HG02571 (cell line): ENCODE measurements around the gene STOM.
A peak's percentile ranks its signal among the peaks of the same experiment; 100 is the strongest.

Source experiments
- ATAC-seq: cut with Tn5 transposase; IDR thresholded peaks from one replicate; pipeline ENCODE4 v1.9.1; 2021; ENCODE audit warnings: mild to moderate bottlenecking, moderate library complexity; ENCODE audit not compliant: unreplicated experiment

STOM gene

DNA sequence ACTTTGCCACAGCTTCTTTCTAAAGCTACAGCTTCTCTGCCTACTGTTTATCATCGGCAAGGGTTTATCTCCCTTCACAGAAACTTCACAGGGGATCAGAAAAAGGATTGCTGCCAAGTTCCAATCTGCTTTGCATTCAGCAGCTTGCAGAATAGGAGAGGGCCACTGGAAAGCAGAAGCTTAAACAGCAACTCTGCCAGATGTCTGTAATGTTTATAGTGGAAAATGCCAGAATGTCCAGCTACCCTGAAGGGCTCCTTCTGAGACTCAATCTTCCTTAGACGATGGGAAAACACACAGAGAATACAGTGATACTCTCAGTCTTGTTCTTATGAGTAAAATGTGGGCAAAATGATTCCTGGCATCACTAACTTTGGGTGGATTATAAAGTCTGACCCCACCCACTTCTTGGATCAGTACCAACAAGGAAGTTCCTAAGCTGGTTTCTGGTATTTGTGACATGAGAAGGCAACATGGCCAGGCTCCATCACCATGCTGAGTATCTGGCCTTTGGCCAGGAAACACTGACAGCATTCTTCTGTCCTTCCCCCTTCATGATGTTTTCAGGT lies 19.0 kb downstream of the STOM start:
- ATAC-seq: no peak

DNA sequence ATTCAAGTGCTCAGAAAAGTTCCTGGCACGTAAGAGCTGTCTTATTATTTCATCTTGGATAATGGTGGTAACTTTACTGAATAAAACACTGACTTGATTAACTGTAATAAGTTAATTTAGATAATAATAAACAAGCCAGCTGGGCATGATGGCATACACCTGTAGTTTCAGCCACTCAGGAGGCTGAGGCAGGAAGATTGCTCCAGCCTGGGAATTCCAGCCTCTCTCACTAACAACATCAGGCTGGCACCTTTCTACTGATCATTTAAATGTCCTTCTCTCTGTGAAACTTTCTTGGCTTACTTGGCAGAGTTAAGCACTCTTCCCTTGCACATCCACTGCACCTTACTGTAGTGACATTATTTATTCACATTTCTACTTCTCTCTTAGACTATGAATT lies 20.0 kb downstream of the STOM start:
- no peak for ATAC-seq

DNA sequence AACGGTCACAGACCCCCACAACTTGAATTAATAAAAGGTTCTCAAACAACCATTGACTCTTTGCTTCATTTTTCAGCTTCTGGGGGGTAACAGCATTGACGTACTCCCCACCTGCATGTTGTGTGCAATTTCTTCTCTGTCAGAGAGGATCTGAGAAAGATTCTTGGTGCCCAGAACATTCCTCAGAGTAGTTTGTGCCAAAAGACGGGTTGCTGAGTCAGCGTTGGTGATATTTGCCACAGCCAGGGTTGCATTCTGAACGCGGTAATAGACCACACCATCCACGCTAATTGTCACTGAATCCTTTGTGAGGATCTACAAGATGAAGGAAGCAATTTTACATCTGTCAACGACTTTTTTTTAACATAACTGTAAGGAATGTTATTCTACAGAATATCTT lies 21.0 kb downstream of the STOM start:
- ATAC-seq: no peak

DNA sequence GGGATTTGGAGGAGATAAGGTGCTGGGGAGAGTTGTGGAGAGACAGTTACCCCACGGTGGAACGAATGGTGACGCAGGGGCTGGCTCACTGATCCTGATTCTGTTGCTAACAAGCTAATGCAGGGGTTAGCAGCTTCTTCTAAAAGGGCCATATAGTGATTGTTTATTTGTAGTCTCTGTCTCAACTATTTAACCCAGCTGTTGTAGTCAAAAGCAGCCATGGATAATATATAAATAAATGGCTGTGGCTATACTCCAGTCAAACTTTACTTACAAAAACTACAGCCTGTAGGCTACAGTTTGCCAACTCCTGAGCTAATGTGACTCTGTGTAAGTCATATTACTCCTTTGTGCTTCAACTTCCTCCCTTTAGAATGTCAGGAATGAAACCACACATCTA lies 21.8 kb downstream of the STOM start:
- ATAC-seq: no peak

DNA sequence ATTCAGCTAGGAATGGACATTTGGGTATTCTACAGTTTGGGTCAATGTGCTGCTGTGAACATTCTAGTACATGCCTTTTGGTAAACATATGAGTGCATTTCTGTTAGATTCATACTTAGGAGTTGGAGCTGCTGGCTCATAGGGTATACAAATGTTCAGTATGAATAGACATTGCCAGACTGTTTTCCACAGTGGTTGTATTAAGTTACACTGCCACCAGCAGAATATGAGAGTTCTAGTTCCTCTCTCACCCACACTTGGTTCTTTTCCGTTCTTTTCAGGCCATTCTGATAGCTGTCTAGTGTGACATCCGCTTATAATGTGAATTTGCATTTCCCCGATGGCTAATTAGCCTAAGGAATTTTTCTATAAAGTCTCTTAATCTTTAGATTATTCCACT lies 25.0 kb downstream of the STOM start:
- no peak for ATAC-seq

DNA sequence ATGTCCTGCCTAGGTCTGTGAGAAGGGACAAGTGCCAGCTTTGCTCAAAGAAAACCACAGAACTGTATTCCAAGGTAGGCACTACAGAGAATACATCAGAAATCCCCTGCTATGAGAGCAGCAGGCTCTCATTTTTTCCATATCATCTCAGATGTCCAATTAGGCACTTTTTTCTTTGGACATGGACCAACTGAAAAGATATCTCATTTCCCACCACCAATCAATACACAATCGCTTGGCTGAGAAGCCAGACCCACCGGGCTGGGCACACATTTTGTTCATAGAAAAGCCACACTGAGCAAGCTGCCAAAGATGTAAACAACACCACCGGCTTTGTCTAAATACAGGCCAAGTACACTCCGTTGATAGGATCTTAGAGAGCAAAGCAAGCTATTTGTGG lies 25.9 kb downstream of the STOM start:
- ATAC-seq: no peak

DNA sequence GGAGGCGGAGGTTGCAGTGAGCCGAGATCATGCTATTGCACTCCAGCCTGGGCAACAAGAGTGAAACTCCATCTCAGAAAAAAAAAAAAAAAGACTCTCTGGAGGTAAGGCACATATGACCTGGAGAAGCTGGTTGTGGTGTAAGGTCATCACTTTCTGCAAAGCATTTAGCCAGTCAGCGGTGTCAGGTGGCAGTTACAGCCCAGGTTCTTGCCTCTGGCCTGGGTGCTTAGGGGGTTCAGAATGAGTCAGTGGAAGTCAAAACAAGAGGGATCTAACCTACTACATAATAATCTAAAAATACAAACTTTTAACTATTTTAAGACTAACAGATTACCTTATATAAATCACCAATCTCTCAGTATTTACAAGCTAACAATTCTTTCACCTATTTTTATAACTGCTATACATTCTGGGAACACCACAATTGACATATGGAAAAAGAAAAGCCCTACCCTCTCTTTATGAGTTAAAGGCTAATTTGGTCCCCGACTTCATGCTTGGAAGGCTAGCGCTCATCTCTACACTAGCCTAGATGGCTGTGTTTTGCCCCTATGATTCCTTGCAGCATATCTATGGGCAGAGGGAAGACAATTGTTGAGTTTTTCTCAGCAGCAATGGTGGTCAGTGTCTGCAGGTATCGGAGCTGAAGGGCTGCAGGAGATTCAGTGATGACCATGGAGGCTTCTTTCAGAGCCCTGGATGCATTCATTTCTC lies 29.2 kb downstream of the STOM start:
- ATAC-seq: peak; percentile 86

DNA sequence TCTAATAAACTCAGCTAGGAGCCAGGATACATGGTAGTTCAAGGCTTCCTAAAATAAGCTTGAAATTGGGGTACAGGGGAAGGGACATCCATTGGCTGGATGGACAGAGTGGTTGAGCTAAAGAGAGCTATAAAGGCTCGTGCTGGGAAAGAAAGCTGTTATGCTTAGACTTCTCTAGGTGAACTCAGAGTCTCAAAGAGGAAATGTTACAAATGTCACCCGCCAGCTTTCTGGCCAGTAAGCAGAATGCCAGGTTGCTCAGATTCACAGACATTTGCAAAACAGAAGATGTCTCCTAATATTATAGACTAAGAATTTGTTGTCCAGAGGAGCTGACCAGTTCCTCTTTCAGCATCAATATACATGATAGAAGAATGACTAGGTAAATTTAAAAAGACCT lies 30.6 kb downstream of the STOM start:
- no peak for ATAC-seq

DNA sequence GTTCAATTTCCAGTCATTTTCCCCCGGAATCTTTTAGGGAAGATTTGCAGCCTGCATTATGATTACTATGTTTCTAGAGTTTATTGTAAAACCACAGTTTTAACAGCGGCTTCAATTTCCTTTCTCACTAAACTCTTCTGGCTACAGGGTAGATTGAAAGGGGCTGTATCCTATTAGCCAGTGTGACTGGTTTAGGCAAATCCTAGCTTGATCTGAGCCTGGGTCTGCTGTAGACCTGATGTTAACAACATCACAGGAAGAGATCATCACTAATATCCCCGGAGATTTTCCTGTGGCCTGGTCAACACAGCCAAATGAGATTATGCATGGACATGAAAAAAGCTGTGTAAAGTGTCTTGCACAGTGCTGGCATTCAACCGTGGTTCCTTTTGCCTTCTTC lies 33.4 kb downstream of the STOM start:
- ATAC-seq: no peak

DNA sequence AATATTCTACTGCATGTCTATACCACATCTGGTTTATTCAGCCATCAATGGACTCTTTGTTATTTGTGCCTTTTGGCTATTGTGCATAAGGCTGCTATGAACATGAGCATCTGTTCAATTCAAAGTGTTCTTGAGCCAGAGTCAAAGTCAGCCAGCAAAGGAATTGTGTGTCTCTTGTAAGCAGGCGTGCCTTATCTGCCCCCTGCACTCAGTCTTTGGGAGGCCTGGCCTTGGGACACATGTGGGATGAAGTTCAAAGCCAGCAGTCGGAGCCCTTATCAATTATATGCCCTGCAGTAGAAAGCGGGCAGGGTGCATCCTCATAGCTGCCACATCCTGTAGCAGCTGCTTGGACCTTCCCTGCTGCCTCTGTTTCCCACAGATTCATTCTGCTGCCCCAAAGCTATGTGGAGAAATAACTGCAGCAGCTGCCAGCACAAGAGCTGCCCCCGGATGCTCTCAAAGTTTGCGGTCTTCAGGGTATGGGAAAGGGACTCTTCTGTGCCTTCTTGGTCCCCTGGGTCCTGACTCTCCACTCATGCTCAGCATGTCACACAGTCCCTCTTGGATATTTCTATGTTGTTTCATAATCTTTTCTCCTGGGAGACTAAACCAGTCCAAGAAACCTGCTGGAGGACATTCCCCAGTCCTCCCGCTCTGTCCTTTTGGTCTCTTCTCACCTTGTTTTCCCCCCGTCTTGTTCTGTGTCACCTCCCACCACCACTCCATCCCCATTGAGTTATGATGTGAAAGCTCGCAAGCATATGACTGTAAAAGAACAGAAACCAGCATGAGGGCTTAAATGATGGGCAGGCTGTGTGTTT lies 35.9 kb downstream of the STOM start:
- ATAC-seq: no peak

DNA sequence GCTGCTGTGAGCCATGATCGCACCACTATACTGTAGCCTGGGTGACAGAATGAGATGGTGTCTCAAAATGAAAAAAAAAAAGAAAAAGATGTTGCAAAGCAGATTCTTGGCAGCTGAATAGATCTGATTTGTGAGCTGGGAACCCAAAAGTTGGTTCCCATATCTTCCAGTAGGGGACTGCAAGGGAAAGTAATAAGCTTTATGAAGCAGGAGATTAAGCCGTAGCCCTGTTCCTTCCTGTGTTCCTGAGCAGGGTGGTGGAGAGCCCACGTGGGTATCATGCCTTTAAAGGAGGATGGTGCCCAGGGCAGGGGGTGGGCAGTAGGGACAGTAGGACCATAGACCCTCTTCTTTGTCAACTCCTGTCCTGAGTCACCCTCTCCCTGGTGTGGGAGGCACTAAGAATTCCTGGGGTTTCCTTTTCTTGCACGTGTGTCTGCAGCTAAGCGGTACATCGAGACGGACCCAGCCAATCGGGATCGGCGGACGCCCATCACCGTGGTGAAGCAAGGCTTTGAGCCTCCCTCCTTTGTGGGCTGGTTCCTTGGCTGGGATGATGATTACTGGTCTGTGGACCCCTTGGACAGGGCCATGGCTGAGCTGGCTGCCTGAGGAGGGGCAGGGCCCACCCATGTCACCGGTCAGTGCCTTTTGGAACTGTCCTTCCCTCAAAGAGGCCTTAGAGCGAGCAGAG lies 37.9 kb downstream of the STOM start:
- ATAC-seq: no peak

DNA sequence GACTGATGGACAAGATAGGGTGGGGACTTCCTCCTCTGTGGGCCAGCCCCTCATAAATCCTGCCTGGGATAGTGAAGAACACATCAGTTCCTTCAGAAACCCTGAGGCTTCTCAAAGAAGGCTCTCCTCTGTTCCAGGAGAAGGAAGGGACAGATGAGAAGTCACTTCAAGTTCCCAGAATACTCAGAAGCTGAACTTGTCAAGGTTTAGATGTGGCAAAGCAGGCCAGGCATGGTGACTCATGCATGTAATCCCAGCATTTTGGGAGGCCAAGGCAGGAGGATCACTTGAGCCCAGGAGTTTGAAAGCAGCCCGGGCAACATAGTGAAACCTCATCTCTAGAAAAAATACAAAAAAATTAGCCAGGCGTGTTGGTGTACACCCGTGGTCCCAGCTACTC lies 38.5 kb downstream of the STOM start:
- no peak for ATAC-seq

DNA sequence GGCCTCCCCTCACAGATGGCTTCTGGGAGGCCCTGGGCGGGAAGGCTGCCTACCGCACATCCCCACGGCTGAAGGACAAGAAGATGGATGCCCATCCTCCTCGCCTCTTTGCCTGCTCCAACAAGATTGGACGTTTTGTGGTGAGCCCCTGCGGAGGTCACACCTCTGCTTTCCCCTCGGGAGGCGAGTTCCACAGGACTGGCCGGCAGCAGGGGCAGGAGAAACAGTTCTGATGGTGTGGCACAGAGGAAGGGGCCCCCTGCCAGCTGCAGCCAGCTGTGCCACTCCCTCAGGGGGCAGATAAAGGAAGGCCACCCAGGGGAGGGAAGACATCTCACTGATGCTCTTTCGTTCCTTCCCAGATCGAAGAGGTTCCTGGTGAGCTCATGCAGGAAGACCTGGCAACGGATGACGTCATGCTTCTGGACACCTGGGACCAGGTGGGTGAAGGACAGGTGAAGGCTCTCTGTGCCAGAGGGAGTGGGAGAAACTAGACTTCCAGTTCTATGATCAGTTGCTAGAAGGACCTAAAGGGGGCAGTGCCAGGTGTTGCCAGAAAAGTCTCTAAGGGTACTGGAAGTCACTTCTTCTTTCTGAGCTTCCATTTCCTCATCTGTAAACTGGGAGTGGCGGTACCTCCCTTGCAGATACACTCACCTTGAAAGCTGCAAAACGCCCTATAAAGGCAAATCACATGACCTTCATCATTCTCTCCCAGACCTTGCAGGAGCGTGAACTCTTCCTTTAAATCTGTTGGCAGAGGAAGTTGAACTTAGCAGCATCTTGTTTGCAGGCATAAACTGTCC lies 41.0 kb downstream of the STOM start:
- ATAC-seq: no peak

DNA sequence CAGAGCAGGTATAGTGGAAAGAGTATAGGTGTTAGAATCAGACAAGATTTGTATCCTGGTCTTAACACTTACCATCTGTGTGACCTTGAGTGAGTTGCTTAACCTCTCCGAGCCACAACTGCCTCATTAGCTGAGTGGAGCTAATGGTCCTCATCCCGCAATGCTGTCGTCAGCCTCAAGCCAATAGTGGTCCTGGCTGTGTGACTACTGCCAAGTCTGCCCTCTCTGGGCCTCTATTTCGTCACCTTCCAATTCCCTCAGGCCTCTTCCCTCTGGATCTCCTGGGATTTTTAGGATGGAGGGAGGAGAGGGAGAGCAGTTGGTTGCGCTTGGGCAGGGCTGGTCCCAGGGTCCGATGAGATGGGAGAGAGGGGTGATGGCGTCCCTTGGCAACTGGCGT lies 41.6 kb downstream of the STOM start:
- no peak for ATAC-seq

DNA sequence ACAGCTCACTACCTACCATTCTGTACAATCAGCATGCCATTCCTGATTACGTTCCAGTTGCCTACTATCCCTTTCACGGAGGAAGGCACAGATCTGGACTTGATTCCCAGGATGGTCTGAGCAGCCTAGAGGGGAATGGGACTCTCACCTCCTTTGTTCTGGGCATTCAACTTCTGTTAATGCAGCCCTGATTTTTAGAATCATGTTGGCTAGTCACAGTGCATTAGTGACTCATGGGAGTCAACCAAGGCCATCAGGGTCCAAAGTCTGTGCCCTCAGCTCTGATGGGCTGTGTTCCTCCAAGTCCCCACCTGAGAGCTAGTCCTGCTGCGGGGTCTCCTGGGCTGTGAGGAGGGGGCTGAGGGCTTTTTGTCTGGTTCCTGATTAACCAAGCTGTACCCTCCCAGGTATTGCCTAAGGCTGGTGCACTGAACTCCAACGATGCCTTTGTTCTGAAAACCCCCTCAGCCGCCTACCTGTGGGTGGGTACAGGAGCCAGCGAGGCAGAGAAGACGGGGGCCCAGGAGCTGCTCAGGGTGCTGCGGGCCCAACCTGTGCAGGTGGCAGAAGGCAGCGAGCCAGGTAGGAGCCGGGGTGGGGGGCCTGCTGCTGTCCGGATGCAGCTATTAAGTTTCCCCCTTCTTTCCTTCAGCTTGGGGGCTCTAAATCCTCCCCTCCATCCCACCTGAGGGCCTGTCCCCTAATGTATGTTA lies 43.0 kb downstream of the STOM start:
- ATAC-seq: no peak

DNA sequence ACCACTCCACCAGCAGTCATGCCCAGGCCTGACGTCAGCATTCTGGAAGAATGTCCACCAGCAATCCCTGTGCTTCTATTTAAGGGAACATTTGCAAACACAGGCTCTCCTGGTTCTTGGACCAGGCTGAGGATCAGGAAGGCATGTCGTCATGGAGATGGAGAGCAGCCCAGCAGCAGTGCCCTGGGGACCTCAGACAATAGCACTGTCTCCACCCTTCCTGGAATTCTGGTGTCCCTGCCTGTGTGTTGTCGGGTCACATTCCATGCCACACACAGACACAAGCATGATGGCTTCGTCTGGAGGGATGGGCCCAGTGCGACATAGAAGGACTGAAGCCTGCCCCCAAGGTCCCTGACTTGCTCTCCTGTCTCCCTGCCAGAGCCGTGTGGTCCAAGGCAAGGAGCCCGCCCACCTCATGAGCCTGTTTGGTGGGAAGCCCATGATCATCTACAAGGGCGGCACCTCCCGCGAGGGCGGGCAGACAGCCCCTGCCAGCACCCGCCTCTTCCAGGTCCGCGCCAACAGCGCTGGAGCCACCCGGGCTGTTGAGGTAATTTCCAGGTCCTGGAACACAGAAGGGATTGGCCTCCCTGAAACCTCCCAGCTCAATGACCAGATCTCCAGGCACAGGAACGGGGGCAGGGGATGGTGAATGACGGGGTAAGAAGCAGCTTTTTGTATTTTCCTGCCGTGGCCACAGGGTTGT lies 43.8 kb downstream of the STOM start:
- no peak for ATAC-seq

DNA sequence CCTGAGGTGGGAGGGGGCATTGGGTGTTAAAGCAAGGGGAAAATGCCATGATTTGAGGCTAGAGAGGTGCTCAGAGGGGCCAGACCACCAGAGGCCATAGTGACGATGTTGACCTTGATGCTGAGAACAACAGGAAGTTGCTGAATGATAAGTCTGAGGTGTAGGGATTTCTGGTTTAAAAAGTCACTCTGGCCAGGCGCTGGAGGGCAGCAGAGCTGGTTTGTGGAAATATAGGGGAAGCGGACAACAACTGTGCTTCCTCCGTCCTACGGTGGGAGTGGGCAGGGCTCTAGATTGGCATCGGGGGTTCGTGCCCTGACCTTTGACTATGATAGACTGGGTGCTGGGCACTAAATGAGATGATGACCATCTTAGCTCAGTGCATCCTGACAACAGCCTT lies 44.7 kb downstream of the STOM start:
- ATAC-seq: no peak

DNA sequence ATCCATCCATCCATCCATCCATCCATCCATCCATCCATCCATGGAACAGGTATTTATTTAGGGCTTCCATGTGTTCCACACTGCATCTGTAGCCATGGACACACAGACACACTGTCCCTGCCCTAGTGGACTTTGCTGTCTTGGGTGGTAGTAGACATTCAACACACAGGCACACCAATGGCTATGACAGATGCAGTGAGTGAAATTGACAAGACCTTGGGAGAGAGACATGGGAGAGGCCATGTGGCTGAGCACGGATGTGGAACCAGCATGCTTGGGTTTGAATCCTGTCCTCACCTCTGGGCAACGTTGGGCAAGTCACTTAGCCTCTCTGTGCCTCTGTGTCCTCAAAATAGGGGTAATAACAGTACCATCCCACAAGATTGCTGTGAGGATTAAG lies 45.3 kb downstream of the STOM start:
- no peak for ATAC-seq

DNA sequence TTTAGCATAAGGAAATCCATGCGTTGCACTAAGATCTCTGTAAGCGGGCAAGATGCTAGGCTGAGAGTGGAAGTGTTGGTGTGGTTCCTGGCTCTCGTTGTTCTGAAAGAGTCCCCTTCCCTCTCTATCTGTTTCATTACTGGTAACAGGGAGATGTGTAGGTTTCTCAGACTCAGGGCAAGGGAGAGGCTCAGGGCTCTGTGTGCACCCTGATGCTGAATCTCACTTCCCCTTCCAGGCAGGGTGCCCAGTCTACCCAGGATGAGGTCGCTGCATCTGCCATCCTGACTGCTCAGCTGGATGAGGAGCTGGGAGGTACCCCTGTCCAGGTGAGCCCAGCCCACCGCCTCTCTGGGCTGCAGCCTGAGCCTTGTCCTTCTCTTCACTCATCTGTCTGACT lies 45.7 kb downstream of the STOM start:
- ATAC-seq: no peak
